D721Med (cell line): ENCODE measurements around the gene ZNF584.

Source experiments
- DNase-seq: peaks from one replicate; pipeline ENCODE4 v3.0.0; 2011; ENCODE audit warnings: low spot score; ENCODE audit not compliant: insufficient read length
- FAIRE-seq: peaks from 2 replicates; lab custom pipeline; 2011; peaks lifted over from hg19 to GRCh38; lab: Jason Lieb, UNC
- TF ChIP-seq, protein P1 (sequence below): IDR thresholded peaks from 2 replicates; pipeline ENCODE4 v1.5.1; 2012; ENCODE audit warnings: mild to moderate bottlenecking, control low read depth; ENCODE audit not compliant: insufficient read depth; ENCODE audit errors: missing control alignments

The ZNF584 gene

DNA sequence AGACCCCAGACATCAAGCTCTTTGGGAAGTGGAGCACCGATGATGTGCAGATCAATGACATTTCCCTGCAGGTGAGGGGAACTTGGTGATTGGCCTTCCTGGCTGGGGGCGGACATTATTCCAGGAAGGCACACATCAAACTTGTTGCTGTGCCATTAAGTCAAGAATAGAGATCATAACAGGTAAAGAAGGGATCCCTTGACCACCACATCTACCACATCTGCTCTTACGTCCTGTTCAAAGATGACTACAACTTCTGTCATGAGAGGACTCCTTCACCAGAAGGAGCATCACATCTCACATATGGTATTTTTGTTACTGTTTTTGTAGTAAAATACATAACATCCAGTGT lies 20.3 kb upstream of the ZNF584 start:
- TF ChIP-seq, protein P1, sequence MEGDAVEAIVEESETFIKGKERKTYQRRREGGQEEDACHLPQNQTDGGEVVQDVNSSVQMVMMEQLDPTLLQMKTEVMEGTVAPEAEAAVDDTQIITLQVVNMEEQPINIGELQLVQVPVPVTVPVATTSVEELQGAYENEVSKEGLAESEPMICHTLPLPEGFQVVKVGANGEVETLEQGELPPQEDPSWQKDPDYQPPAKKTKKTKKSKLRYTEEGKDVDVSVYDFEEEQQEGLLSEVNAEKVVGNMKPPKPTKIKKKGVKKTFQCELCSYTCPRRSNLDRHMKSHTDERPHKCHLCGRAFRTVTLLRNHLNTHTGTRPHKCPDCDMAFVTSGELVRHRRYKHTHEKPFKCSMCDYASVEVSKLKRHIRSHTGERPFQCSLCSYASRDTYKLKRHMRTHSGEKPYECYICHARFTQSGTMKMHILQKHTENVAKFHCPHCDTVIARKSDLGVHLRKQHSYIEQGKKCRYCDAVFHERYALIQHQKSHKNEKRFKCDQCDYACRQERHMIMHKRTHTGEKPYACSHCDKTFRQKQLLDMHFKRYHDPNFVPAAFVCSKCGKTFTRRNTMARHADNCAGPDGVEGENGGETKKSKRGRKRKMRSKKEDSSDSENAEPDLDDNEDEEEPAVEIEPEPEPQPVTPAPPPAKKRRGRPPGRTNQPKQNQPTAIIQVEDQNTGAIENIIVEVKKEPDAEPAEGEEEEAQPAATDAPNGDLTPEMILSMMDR: no peak
- FAIRE-seq: no peak
- DNase-seq: no peak

DNA sequence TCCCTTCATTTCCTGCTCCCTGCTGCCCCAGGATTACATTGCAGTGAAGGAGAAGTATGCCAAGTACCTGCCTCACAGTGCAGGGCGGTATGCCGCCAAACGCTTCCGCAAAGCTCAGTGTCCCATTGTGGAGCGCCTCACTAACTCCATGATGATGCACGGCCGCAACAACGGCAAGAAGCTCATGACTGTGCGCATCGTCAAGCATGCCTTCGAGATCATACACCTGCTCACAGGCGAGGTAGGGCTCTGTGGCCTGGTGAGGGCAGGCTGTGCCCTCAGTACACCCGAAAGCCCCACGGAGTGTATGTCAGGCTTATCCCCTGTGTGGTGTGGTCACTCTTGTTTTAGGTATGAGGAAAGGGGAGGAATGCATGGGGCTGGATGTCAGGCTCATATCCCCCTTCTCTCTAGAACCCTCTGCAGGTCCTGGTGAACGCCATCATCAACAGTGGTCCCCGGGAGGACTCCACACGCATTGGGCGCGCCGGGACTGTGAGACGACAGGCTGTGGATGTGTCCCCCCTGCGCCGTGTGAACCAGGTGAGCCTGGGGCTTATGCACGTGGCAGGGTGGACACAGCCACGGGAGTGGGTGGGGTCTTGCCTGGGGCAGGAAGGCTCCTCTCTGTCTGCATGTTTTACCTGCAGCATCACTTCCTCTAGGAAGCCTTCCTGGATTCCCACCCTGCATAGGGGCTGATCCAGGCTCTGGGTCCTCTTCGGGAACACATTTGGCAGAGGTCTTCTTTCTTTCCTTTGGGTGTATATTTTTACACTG lies 15.3 kb upstream of the ZNF584 start:
- TF ChIP-seq, protein P1: no peak
- DNase-seq (no peak), FAIRE-seq (no peak)

DNA sequence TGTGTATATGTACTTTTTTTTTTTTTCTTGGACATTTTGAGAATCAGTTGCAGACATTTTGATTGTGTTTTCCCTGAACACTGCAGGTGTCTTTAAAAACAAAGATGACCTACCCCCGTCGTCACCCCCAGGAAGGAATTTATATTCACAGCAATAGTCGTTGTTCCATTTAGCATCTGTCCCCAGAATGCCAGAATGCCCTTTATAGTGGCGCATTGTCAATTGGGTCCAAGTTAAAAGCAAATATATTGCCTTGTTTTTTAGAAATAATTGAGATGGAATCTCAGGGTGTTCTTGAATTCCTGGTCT lies 14.8 kb upstream of the ZNF584 start:
- DNase-seq (no peak), FAIRE-seq (no peak)
- TF ChIP-seq, protein P1: no peak

DNA sequence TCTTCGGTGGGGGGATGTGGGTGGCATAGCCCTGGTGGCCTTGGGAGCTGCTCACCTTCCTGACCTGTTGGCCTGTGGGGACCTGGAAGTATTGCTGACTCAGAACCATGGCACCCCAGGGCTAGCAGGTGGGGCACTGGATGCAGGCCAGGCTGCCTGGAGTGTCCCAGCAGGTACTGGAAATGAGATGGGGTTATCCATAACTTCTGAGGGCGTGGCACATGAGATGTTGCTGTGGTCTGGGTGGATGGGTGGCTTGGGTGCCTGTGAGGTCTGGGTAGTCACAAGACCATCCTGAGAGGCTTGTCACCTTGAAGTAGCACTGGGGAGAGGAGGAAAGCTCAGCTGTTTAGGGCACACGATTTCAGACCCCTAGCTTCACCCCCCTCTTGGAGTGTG lies 13.6 kb upstream of the ZNF584 start:
- FAIRE-seq (no peak), DNase-seq (no peak)
- TF ChIP-seq, protein P1: no peak

DNA sequence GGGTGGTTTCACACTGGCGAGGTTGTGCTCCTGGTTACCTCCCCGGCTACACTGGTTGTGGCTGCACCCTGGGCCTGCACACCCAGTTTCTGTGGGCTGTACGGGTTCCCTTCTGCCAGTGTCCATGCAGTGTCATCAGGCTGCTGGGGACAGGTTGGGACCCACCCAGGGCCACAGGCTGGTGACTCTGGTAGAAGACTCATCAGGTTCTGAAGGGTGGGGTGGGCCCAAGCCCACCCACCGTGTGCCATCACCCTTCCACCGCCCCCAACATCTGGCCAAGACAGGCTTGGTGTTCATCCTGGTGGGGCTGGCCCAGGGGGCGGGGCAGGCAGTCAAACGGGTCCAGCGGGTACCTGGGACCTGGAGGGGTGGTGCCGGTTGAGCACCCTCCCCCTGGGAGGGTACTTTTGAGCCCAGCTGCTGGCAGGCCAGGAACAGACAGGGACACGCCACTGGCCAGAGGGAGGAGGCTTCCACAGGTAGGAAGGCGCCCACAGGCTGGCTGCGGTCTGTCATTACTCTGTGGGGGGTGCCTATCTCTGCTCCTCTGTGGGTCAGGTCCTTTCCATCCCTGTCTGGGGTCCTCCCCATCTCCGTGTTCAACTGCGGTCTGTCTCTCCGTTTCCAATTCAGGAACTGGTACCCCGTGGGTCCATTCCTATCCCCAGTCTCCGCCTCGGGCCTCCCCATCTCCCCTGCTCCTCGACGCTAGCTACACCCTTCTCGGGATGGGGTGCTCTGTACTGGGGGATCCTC lies 13.1 kb upstream of the ZNF584 start, which contains the start of gene RNF225:
Gene RNF225, plus strand, starts transcription at position 437 of the 759 bp plus-strand sequence. CDS start 434 bp downstream, outside the sequence.
- TF ChIP-seq, protein P1: no peak
- no peak for DNase-seq
- FAIRE-seq: no peak

DNA sequence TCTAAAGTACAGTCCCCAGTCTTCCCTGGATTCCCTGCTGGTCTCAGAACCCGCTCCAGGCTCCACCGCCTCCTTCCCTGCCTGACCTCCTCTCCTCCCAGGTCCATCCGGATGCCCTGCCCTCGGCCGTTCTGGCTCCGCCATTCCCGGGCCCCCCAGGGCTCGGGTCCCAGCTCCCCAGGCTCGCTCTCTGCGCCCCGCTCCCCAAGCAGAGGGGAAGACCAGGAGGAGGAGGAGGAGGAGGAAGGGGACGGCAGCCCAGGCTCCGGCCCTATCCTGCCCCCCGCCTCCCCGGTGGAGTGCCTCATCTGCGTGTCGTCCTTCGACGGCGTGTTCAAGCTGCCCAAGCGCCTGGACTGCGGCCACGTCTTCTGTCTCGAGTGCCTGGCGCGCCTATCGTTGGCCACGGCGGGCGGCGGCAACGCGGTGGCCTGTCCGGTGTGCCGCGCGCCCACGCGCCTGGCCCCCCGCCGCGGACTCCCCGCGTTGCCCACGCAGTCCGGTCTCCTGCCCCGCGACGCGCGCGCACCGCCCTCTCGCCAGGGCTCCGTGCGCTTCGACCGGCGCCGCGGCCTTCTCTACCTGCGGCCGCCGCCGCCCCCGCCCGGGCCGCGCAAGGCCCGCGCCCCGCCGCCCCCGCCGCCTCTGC lies 12.3 kb upstream of the ZNF584 start:
- no peak for DNase-seq
- FAIRE-seq: no peak
- TF ChIP-seq, protein P1: no peak
